Measurements from ENCODE around the gene APOBEC3B. TPM values are rescaled to one million over a fixed set of nuclear protein-coding genes. Genes with fewer than 3 reads are reported as not detected.

APOBEC3B gene
- polyA plus RNA-seq, 1 of the 3 experiments (the other 2 are of a cell fraction), result not detected

DNA sequence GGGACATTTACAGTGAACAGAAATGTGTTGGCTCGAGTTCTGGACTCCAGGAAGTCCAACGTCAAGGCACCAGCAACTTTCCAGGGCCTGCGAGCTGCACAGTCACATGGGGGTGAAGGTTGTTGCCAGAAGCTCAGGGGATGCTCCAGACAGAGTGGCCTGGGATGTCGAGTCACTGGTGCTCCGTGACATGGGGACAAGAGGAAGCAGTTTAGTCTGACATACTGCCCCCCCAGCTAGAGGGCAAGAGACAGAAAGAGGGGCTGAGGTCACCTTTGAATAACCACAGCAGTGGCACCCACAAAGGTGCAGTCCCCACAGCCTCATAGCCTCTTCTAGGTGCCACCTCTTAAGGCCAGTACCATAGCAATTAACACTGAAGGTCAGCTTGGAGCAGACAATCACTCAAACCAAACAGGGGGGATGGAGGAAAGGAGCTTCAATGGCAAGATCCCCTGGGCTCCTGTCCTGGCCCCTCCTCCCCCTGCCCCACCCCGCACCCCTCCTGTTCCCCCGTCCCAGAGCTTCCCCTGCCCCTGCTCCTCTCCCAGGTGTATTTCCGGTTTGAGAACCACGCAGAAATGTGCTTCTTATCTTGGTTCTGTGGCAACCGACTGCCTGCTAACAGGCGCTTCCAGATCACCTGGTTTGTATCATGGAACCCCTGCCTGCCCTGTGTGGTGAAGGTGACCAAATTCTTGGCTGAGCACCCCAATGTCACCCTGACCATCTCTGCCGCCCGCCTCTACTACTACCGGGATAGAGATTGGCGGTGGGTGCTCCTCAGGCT lies 42.6 kb downstream of the APOBEC3B start:
- Histone ChIP-seq H3K4me3 (ENCODE audit: low read depth in 2 of 2, low read length in 1 of 2) (no peak overlapping the region), H3F3A (replicated peaks; ENCODE audit: insufficient read depth) (no peaks in the 10 kb centered on the region), H3K4me2 (no peak overlapping the region), H4K20me1 (ENCODE audit: insufficient read depth) (no peaks in the 10 kb centered on the region), H3K9me2 (no peaks in the 10 kb centered on the region), H3K27me3 (ENCODE audit: insufficient read depth) (no peaks in the 10 kb centered on the region), H3K4me1 (ENCODE audit: control insufficient read depth in 1 of 2, insufficient read depth in 2 of 2, low read depth in 1 of 2, low read length in 1 of 2) (peaks cover 0 to 6% of the 10 kb centered on the region in 2 experiments; a peak in 1 of 4 replicates), H3K9me3 (no peaks in the 10 kb centered on the region), H3K79me2 (ENCODE audit: insufficient read depth) (no peaks in the 10 kb centered on the region), H3K9ac (no peak overlapping the region), H3K36me3 (replicated peaks in 1 of 2; ENCODE audit: control insufficient read depth in 1 of 2, insufficient read depth in 2 of 2, low read length in 1 of 2) (no peaks in the 10 kb centered on the region), H3K27ac (ENCODE audit: low read depth in 2 of 2, low read length in 1 of 2) (no peak overlapping the region), H2AFZ (ENCODE audit: low read depth) (no peak overlapping the region)
- TF ChIP-seq RCOR1 (IDR thresholded peaks at IDR 0.05; ENCODE audit: low read length), result no peak
- no peak for TF ChIP-seq RAD21 (IDR thresholded peaks at IDR 0.05; ENCODE audit: low read length)
- TF ChIP-seq TCF12 (IDR thresholded peaks at IDR 0.05), result no peak
- TF ChIP-seq CHD2 (IDR thresholded peaks at IDR 0.05; ENCODE audit: low read length, partially characterized antibody), result no peak
- TF ChIP-seq EZH2phosphoT487 (IDR thresholded peaks at IDR 0.05; ENCODE audit: borderline replicate concordance, low read depth), result no peak
- TF ChIP-seq GATA2 (CRISPR knock-in tag; IDR thresholded peaks at IDR 0.05), result no peak
- TF ChIP-seq MEF2A (IDR thresholded peaks at IDR 0.05; ENCODE audit: borderline replicate concordance, low read depth), result no peak
- no peak for TF ChIP-seq NRF1 (IDR thresholded peaks at IDR 0.05; ENCODE audit: low read depth, low read length)
- TF ChIP-seq POLR2AphosphoS5 (IDR thresholded peaks at IDR 0.05; ENCODE audit: low read depth, low read length), result no peak
- TF ChIP-seq FOXJ3 (CRISPR knock-in tag; IDR thresholded peaks at IDR 0.05), result no peak
- TF ChIP-seq USF2 (IDR thresholded peaks at IDR 0.05; ENCODE audit: borderline replicate concordance, low read depth, low read length), result no peak
- TF ChIP-seq, protein P1, sequence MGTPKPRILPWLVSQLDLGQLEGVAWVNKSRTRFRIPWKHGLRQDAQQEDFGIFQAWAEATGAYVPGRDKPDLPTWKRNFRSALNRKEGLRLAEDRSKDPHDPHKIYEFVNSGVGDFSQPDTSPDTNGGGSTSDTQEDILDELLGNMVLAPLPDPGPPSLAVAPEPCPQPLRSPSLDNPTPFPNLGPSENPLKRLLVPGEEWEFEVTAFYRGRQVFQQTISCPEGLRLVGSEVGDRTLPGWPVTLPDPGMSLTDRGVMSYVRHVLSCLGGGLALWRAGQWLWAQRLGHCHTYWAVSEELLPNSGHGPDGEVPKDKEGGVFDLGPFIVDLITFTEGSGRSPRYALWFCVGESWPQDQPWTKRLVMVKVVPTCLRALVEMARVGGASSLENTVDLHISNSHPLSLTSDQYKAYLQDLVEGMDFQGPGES (IDR thresholded peaks at IDR 0.05; ENCODE audit: low read depth, low read length), result no peak
- TF ChIP-seq RFX5 (IDR thresholded peaks at IDR 0.05; ENCODE audit: low read length), result no peak
- TF ChIP-seq YY1 (IDR thresholded peaks at IDR 0.05; ENCODE audit: low read depth), result no peak
- no peak for TF ChIP-seq NFIC (IDR thresholded peaks at IDR 0.05; ENCODE audit: borderline replicate concordance)
- ChIA-PET CTCF (no interaction called here), POLR2A (no interaction called here)
- DNase-seq, result no peak
- 96% methylated on average over 4 of the region's 15 CpGs for WGBS (ENCODE audit: low lambda C conversion rate)

DNA sequence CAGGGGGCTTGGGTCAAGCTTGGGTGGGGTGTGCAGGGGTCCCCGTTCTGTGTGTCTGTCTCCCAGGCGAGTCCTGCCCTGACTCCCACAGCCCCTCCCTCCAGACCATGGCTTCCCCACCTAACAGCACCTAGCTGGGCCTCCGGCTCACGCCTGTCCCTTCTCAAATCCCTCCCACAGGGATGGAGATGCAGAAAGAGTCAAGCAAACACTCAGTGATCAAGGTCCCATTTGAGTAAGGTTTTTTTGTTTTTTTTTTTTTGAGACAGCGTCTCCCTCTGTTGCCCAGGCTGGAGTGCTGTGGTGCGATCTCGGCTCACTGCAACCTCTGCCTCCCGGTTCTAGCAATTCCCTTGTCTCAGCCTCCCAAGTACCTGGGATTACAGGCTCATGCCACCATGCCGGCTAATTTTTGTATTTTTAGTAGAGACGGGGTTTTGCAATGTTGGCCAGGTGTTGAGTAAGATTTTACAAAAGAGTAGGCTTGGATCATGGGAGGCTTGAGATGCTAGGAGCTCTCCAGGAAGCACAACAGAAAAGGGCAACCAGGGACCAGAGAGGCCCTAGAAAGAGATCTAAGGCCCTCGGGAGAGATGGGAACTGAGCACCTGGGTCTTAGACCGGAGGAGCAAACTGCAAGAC lies 44.5 kb downstream of the APOBEC3B start:
- no peaks in the 10 kb centered on the region for H3K79me2 ChIP-seq (ENCODE audit: insufficient read depth)
- no peak overlapping the region for H3K9ac ChIP-seq
- no peaks in the 10 kb centered on the region for H3F3A ChIP-seq (replicated peaks; ENCODE audit: insufficient read depth)
- no peaks in the 10 kb centered on the region for H4K20me1 ChIP-seq (ENCODE audit: insufficient read depth)
- no peak for DNase-seq
- no peak overlapping the region for H3K4me2 ChIP-seq
- no peak overlapping the region for H2AFZ ChIP-seq (ENCODE audit: low read depth)
- no peak overlapping the region for H3K27ac ChIP-seq (ENCODE audit: low read depth in 2 of 2, low read length in 1 of 2)
- H3K4me3 ChIP-seq (ENCODE audit: low read depth in 2 of 2, low read length in 1 of 2), result no peak overlapping the region
- H3K9me2 ChIP-seq, result no peaks in the 10 kb centered on the region
- H3K36me3 ChIP-seq (replicated peaks in 1 of 2; ENCODE audit: control insufficient read depth in 1 of 2, insufficient read depth in 2 of 2, low read length in 1 of 2), result no peaks in the 10 kb centered on the region
- POLR2A ChIA-PET, result no interaction called here
- TF ChIP-seq NRF1 (IDR thresholded peaks at IDR 0.05; ENCODE audit: low read depth, low read length) (no peak), FOXM1 (IDR thresholded peaks at IDR 0.05; ENCODE audit: low read depth) (no peak), TCF12 (IDR thresholded peaks at IDR 0.05) (no peak), EP300 (IDR thresholded peaks at IDR 0.05; ENCODE audit: borderline replicate concordance in 1 of 2, low read depth in 1 of 2, low read length in 1 of 2) (no peak), MEF2A (IDR thresholded peaks at IDR 0.05; ENCODE audit: borderline replicate concordance, low read depth) (no peak), TEAD4 (IDR thresholded peaks at IDR 0.05; ENCODE audit: borderline replicate concordance, insufficient read depth) (no peak), GATA2 (CRISPR knock-in tag; IDR thresholded peaks at IDR 0.05) (no peak), RAD21 (IDR thresholded peaks at IDR 0.05; ENCODE audit: low read length) (no peak), MXI1 (IDR thresholded peaks at IDR 0.05; ENCODE audit: low read depth, low read length) (no peak)
- TF ChIP-seq, protein P2, sequence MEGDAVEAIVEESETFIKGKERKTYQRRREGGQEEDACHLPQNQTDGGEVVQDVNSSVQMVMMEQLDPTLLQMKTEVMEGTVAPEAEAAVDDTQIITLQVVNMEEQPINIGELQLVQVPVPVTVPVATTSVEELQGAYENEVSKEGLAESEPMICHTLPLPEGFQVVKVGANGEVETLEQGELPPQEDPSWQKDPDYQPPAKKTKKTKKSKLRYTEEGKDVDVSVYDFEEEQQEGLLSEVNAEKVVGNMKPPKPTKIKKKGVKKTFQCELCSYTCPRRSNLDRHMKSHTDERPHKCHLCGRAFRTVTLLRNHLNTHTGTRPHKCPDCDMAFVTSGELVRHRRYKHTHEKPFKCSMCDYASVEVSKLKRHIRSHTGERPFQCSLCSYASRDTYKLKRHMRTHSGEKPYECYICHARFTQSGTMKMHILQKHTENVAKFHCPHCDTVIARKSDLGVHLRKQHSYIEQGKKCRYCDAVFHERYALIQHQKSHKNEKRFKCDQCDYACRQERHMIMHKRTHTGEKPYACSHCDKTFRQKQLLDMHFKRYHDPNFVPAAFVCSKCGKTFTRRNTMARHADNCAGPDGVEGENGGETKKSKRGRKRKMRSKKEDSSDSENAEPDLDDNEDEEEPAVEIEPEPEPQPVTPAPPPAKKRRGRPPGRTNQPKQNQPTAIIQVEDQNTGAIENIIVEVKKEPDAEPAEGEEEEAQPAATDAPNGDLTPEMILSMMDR (IDR thresholded peaks at IDR 0.05), result no peak
- H3K4me1 ChIP-seq (ENCODE audit: control insufficient read depth in 1 of 2, insufficient read depth in 2 of 2, low read depth in 1 of 2, low read length in 1 of 2), result peaks cover 0 to under 1% of the 10 kb centered on the region in 2 experiments; a peak in 1 of 4 replicates
- WGBS (ENCODE audit: low lambda C conversion rate), result 86% methylated on average over 8 of the region's 12 CpGs
- CTCF ChIA-PET, result no interaction called here
- H3K9me3 ChIP-seq, result no peaks in the 10 kb centered on the region
- no peaks in the 10 kb centered on the region for H3K27me3 ChIP-seq (ENCODE audit: insufficient read depth)
